Measurements from ENCODE around the gene RPEL1.

Gene RPEL1

DNA sequence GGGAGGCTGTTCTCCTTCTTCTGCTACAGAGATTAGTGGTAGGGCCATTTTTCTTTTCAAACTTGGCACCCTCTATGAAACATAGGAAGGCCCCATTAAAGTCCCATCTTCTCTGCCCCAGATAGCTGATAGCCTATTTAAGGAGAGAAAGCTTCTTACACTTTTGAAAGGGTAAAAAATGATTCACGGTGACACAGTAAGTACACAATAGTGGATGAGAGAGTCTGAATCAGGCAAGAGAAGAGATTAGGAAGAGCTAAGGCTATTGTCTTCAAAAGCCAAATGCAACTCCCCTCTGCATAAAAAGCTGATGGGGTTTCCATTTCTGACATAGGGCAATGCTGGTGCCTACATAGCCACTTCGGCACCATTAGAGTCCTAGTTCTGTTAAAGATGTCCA lies 34.8 kb downstream of the RPEL1 start:
- DNase-seq = no peak

DNA sequence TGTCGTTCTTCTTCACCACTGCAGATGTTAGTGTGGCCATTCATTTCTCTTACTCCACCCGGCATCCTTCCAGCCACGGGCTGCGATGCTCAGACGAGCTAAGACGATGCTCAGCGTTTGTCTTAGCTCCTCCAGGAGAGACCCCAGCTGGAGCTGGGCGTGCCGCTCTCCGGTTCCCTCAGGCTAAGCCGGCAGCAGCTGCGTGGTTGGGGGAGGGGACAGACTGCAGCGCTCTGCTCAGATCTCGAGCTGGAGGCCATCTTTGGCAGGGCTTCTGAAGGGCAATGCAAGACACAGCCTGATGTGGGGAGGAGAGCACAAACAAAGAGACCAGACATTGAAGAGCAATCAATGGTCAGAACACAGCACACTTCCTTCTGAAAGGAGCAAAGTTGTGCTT lies 36.1 kb downstream of the RPEL1 start:
- no peak for DNase-seq

DNA sequence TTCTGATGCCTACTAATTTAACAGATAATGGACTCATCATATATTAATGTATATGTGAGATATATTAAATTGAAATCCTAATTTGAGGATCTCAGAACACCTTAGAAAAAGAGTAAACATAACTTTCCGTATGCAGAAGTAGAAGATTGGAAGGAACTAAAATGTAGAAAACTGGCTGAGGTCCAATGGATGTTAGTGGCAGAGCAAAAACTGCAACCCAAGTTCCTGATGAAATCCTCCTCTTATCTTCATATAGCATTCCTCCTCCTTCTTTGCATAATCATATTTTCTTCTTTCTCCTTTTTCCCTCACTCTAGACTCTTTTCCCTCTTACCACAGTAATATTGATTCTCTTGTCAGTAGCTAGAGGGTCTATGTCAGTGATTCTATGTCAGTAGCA lies 37.3 kb downstream of the RPEL1 start:
- no peak for DNase-seq

DNA sequence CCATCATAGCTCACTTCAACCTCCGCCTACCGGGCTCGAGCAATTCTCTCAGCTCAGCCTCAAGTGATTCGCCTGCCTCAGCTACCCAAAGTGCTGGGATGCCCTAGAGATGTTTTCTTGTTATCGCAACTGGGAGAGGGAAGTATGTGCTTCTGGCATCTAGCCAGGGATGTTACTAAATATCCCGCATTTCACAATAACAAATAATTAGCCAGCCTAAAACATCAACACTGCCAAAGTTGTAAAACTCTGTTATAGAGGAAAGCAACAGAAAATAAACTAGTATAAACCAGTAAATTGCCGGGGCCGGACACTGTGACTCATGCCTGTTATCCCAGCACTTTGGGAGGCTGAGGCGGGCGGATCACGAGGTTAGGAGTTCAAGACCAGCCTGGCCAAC lies 38.5 kb downstream of the RPEL1 start:
- DNase-seq = no peak

DNA sequence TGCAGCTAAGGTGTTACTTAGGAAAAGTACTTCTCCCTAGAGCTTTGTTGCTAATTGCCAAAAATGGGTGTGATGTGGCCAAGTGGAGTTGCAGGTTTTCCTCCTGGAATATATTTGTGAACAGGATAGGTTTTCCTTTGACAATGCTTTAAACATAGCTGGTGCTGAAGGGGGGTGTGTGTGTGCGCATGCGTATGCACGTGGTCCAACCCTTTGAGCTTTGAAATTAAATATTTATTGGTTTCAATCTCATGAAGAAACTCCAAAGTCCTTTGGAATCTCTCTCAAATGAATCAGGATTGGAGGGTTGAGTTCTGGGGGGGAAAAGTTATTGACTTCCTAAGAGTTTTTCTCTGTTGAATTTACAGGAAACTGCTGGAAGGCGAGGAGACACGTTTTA lies 42.3 kb downstream of the RPEL1 start:
- DNase-seq = no peak

DNA sequence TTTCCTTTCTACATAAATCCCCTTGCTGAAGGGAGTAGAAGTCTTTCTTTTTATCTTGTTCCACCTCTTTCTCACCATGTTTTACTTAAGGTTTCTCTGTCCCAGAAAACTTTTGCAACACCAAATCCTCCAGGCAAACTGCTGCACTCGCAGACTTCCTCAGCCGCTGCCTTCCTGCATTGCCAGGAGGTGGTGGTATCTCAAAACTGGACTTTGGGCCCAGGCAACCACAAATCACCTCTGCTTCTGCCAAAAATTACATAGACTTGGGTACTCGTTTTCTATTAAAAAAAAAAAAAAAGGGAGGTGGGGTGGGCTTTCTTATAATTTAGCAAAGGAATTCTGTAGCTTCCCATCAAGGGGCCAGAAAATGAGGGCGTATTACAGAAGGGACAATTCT lies 45.9 kb downstream of the RPEL1 start:
- no peak for DNase-seq

DNA sequence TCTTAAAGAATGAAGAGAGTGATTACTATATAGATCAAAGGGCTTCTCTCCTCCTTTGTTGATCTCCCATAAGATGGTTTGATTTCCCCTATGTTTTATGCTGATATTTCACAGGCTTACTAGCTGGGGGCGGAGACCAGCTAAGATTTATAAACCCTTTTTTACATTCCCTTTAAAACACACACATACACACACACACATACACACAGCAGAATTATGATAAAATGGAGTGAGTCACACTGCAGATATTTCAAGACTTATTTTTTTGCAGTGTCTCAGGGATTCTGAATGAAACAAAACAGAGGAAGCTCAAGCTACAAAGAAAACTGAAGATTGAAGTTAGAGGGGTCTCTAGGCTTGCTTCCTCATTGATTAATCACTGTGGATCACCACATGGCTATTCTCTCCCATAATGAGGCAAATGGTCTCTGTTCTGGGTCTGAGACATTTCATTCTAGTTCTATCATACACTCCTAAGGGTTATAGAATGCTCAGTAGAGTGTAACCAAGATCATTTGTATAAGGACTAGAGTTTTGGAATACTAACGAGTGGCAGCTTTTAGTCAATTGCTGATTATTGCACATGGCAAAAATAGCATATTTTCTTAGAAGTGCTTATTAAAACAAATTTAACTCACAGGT lies 49.8 kb downstream of the RPEL1 start:
- no peak for DNase-seq
